ENCODE data around the gene PANK2.

- TF ChIP-seq POLR2AphosphoS5 (IDR thresholded peaks at IDR 0.05; ENCODE audit: insufficient read depth in 1 of 2, low read depth in 1 of 2) (no peak), CTCF (IDR thresholded peaks at IDR 0.05) (no peak)
Measured at GRCh38 chr20:3970016-3970415, 80.8 kb downstream of the PANK2 start.
